ENCODE data around the gene OR5K2. TPM values are rescaled to one million over a fixed set of nuclear protein-coding genes. Genes with fewer than 3 reads are reported as not detected.

Gene OR5K2
- total RNA-seq, 1 experiment from 2014 or later: not detected

- intact Hi-C loops (cut with micrococcal nuclease; ENCODE audit: unreplicated experiment): no loop called here
- TF ChIP-seq REST (IDR thresholded peaks at IDR 0.05; ENCODE audit: insufficient read depth in 1 of 2, low read depth in 2 of 2, low read length in 1 of 2) (no peak), SIN3A (IDR thresholded peaks at IDR 0.05; ENCODE audit: borderline replicate concordance, insufficient read depth, low read depth, low read length) (no peak), POLR2AphosphoS5 (IDR thresholded peaks at IDR 0.05; ENCODE audit: low read depth, low read length) (no peak), CTCF (IDR thresholded peaks at IDR 0.05) (no peak), TCF7L2 (IDR thresholded peaks at IDR 0.05; ENCODE audit: low read depth, low read length) (no peak)
- no peak for DNase-seq (ENCODE audit: low read depth, low spot score)
- in situ Hi-C loops (cut with HindIII; ENCODE audit: low pct_unique_long_range_greater_than_20kb, low sequenced_read_pairs): no loop called here
- Histone ChIP-seq H3K4me3 (ENCODE audit: low read depth in 2 of 2, low read length in 2 of 2) (no peak overlapping the region), H3K27ac (ENCODE audit: low read length) (no peak overlapping the region), H3K27me3 (ENCODE audit: control insufficient read depth, insufficient read depth, low read length) (no peaks in the 10 kb centered on the region), H3K36me3 (ENCODE audit: control insufficient read depth, insufficient read depth, low read length) (no peaks in the 10 kb centered on the region), H3K9me3 (ENCODE audit: control insufficient read depth, insufficient read depth, low read depth, low read length) (no peaks in the 10 kb centered on the region), H3K4me1 (ENCODE audit: control insufficient read depth, insufficient read depth, low read length) (no peaks in the 10 kb centered on the region)
- no TSS peak for BruUV-seq (replicated peaks)
- CTCF ChIA-PET: no interaction called here
- POLR2A ChIA-PET: no interaction called here
- ATAC-seq: no peak
Measured at GRCh38 chr3:98508582-98508981, 11.1 kb downstream of the OR5K2 start.

- no TSS peak for BruUV-seq (replicated peaks)
- no peaks in the 10 kb centered on the region for H3K9me3 ChIP-seq (ENCODE audit: control insufficient read depth, insufficient read depth, low read depth, low read length)
- POLR2A ChIA-PET: no interaction called here
- no peaks in the 10 kb centered on the region for H3K27me3 ChIP-seq (ENCODE audit: control insufficient read depth, insufficient read depth, low read length)
- in situ Hi-C loops (cut with HindIII; ENCODE audit: low pct_unique_long_range_greater_than_20kb, low sequenced_read_pairs) (no loop called here), intact Hi-C loops (cut with micrococcal nuclease; ENCODE audit: unreplicated experiment) (no loop called here)
- CTCF ChIA-PET: no interaction called here
- TF ChIP-seq CTCF (IDR thresholded peaks at IDR 0.05) (no peak), POLR2AphosphoS5 (IDR thresholded peaks at IDR 0.05; ENCODE audit: low read depth, low read length) (no peak), REST (IDR thresholded peaks at IDR 0.05; ENCODE audit: insufficient read depth in 1 of 2, low read depth in 2 of 2, low read length in 1 of 2) (no peak), SIN3A (IDR thresholded peaks at IDR 0.05; ENCODE audit: borderline replicate concordance, insufficient read depth, low read depth, low read length) (no peak), TCF7L2 (IDR thresholded peaks at IDR 0.05; ENCODE audit: low read depth, low read length) (no peak)
- peaks cover 20% of the 10 kb centered on the region for H3K36me3 ChIP-seq (ENCODE audit: control insufficient read depth, insufficient read depth, low read length)
- H3K4me3 ChIP-seq (ENCODE audit: low read depth in 2 of 2, low read length in 2 of 2): no peak overlapping the region
- DNase-seq (ENCODE audit: low read depth, low spot score) (no peak), ATAC-seq (no peak)
- no peaks in the 10 kb centered on the region for H3K4me1 ChIP-seq (ENCODE audit: control insufficient read depth, insufficient read depth, low read length)
- no peak overlapping the region for H3K27ac ChIP-seq (ENCODE audit: low read length)
Measured at GRCh38 chr3:98512576-98512975, 15.1 kb downstream of the OR5K2 start.
